GM12878 (cell line): Measurements from ENCODE around the gene CSNK1A1. TPM values are rescaled to one million over a fixed set of nuclear protein-coding genes. Genes with fewer than 3 reads are reported as not detected.

Experiments
- ATAC-seq: fragments of 200-7000 bp; cut with Tn5 transposase; 3 replicates; pipeline ENCODE4 v1.9.1; 2020; ENCODE audit warnings: mild to moderate bottlenecking, moderate library complexity
- BruUV-seq: library from RNA; stranded (reverse); fragments of 400-500 nt; replicated peaks from 2 replicates; lab custom pipeline; 2021; lab: Mats Ljungman, UMichigan
- CTCF ChIA-PET: fragments of 300-600 bp; sonication (Branson Sonifier 250); formaldehyde crosslinking; extraction: SDS; loops from one replicate; lab custom pipeline; 2021; ENCODE audit warnings: inconsistent platforms; lab: Yijun Ruan, JAX
- POLR2A ChIA-PET: fragments of 350-600 bp; formaldehyde crosslinking; extraction: SDS; loops from one replicate; lab custom pipeline; 2021; ENCODE audit warnings: inconsistent platforms; lab: Charles Lee
- RAD21 ChIA-PET: fragments of 300-600 bp; sonication (Branson Sonifier 250); formaldehyde crosslinking; loops from one replicate; lab custom pipeline; 2023; ENCODE audit warnings: antibody characterized with exemption; ENCODE audit not compliant: unreplicated experiment; lab: Charles Lee
- SMC1A ChIA-PET: fragments of 300-600 bp; sonication (Branson Sonifier 250); formaldehyde crosslinking; loops from one replicate; lab custom pipeline; 2023; ENCODE audit not compliant: unreplicated experiment, uncharacterized antibody; lab: Charles Lee
- DNase-seq: peaks from one replicate; pipeline ENCODE4 v3.0.0-alpha.2; 2011; ENCODE audit warnings: low read depth, low spot score
- FAIRE-seq: peaks from 3 replicates; lab custom pipeline; 2011; peaks lifted over from hg19 to GRCh38; lab: Jason Lieb, UNC
- H2AFZ ChIP-seq: 2 replicates; pipeline ENCODE4 v1.6.0; 2011; ENCODE audit warnings: low read depth, low read length, control low read depth; ENCODE audit not compliant: control insufficient read depth
- H3K27ac ChIP-seq: 2 replicates; pipeline ENCODE4 v1.5.1; 2011; ENCODE audit warnings: control low read depth; ENCODE audit not compliant: control insufficient read depth, insufficient read depth
- H3K27me3 ChIP-seq, 2 experiments: replicated peaks in 1 of 2; 2 replicates each; pipeline versions ENCODE4 v1.6.0 to v1.6.1; 2011; ENCODE audit warnings: low read length in 1 of 2; ENCODE audit not compliant: control insufficient read depth in 2 of 2, insufficient read depth in 2 of 2
- H3K36me3 ChIP-seq, 2 experiments: 2 replicates each; pipeline ENCODE4 v1.5.1; 2011; ENCODE audit warnings: low read length in 1 of 2; ENCODE audit not compliant: control insufficient read depth in 2 of 2, insufficient read depth in 2 of 2
- H3K4me1 ChIP-seq: 2 replicates; pipeline ENCODE4 v1.6.1; 2011; ENCODE audit warnings: mild to moderate bottlenecking, low read length, moderate library complexity, mixed read lengths; ENCODE audit not compliant: control insufficient read depth, insufficient read depth
- H3K4me2 ChIP-seq: 2 replicates; pipeline ENCODE4 v1.6.0; 2011; ENCODE audit warnings: control low read depth; ENCODE audit not compliant: control insufficient read depth, insufficient read depth
- H3K4me3 ChIP-seq: fragments of 200-600 bp; sonication (generic); 2 replicates; pipeline ENCODE4 v1.5.1; 2016
- H3K79me2 ChIP-seq: 2 replicates; pipeline ENCODE4 v1.6.0; 2011; ENCODE audit warnings: low read length; ENCODE audit not compliant: control insufficient read depth, insufficient read depth
- H3K9ac ChIP-seq: 2 replicates; pipeline ENCODE4 v1.8.0; 2011; ENCODE audit warnings: low read length, control low read depth, mixed read lengths; ENCODE audit not compliant: control insufficient read depth, insufficient read depth
- H3K9me3 ChIP-seq: replicated peaks from 3 replicates; pipeline ENCODE4 v1.5.1; 2011; ENCODE audit warnings: mild to moderate bottlenecking, low read length; ENCODE audit not compliant: control insufficient read depth, insufficient read depth
- H4K20me1 ChIP-seq: 2 replicates; pipeline ENCODE4 v1.6.0; 2011; ENCODE audit not compliant: control insufficient read depth, insufficient read depth
- BCL11A ChIP-seq: IDR thresholded peaks from 2 replicates; pipeline ENCODE4 v1.6.1; 2011; ENCODE audit warnings: low read depth, low read length
- GABPA ChIP-seq: IDR thresholded peaks from 2 replicates; pipeline ENCODE4 v1.6.1; 2014; ENCODE audit warnings: antibody characterized with exemption, low read depth, mild to moderate bottlenecking, inconsistent platforms
- NFXL1 ChIP-seq: fragments of 450-650 bp; IDR thresholded peaks from 2 replicates; pipeline ENCODE4 v1.6.1; 2017; ENCODE audit warnings: antibody characterized with exemption, mild to moderate bottlenecking, borderline replicate concordance
- NKRF ChIP-seq: fragments of 450-650 bp; conservative IDR thresholded peaks from 2 replicates; pipeline ENCODE4 v1.6.1; 2017; ENCODE audit warnings: mild to moderate bottlenecking, moderate library complexity
- PAX8 ChIP-seq: fragments of 450-650 bp; IDR thresholded peaks from 2 replicates; pipeline ENCODE4 v1.6.1; 2017; ENCODE audit warnings: mild to moderate bottlenecking, moderate library complexity
- SIX5 ChIP-seq: IDR thresholded peaks from 2 replicates; pipeline ENCODE4 v1.6.1; 2011; ENCODE audit warnings: mild to moderate bottlenecking, low read depth, low read length, moderate library complexity; ENCODE audit not compliant: severe bottlenecking
- SKIL ChIP-seq: fragments of 450-650 bp; IDR thresholded peaks from 2 replicates; pipeline ENCODE4 v1.6.1; 2017; ENCODE audit warnings: mild to moderate bottlenecking, low read depth, inconsistent platforms; ENCODE audit not compliant: poor library complexity, severe bottlenecking
- STAT3 ChIP-seq: IDR thresholded peaks from 2 replicates; pipeline ENCODE4 v1.6.1; 2011; ENCODE audit warnings: low read depth, low read length, improper control_type of control experiment
- TBL1XR1 ChIP-seq: IDR thresholded peaks from 2 replicates; pipeline ENCODE4 v1.6.1; 2012; ENCODE audit warnings: low read depth, low read length, improper control_type of control experiment
- TCF12 ChIP-seq: IDR thresholded peaks from 2 replicates; pipeline ENCODE4 v1.6.1; 2011; ENCODE audit warnings: low read depth, mild to moderate bottlenecking, low read length
- ZBTB4 ChIP-seq: fragments of 450-650 bp; formaldehyde crosslinking; IDR thresholded peaks from 2 replicates; pipeline ENCODE4 v1.4.0; 2022; ENCODE audit warnings: mild to moderate bottlenecking, moderate library complexity
- ZNF274 ChIP-seq: IDR thresholded peaks from one replicate; pipeline ENCODE4 v1.8.0; 2011; ENCODE audit not compliant: insufficient read length, insufficient read depth
- WGBS: methylation state at CpG from one replicate; pipeline ENCODE4 v1.1.6; 2016; ENCODE audit warnings: low lambda C conversion rate; ENCODE audit not compliant: insufficient replicate concordance, insufficient coverage; ENCODE audit errors: missing lambda C conversion rate; 5-methylcytosine and 5-hydroxymethylcytosine counted together
- in situ Hi-C: fragments of 300-500 bp; cut with MboI; formaldehyde crosslinking; loops from 9 replicates; pipeline ENCODE4 v1.14.3; 2018; ENCODE audit warnings: mixed read lengths
- intact Hi-C: fragments of 100-400 bp; cut with micrococcal nuclease; formaldehyde crosslinking; loops from one replicate; pipeline ENCODE4 v1.14.2; 2022; ENCODE audit not compliant: unreplicated experiment
- polyA plus RNA-seq, 11 experiments: library from polyadenylated mRNA; depleted of rRNA in 4 of 11; unstranded in 6 of 11; stranded (reverse) in 5 of 11; fragments of >200 nt; fragmentation: Nextera tagmentation in 4 of 11; fragmentation: Illumina TruSeq in 1 of 11; extraction: Ambion mirVana in 4 of 11; extraction: Trizol in 1 of 11; gene quantifications; 1 replicate in 1 of 11; 2 replicates in 10 of 11; pipeline versions ENCODE4 v1.2.1 to v1.2.3, GENCODE V29; 2011 to 2016; ENCODE audit warnings: inconsistent platforms in 2 of 11, missing spikeins in 2 of 11, low read depth in 1 of 11
- total RNA-seq, 4 experiments: library from RNA; depleted of rRNA in 3 of 4; stranded (reverse); fragments of >200 nt in 3 of 4; fragmentation: Illumina TruSeq in 1 of 4; extraction: Trizol in 1 of 4; gene quantifications; 2 replicates each; pipeline versions ENCODE4 v1.2.1 to v1.2.3, GENCODE V29; 2013 to 2021

The CSNK1A1 gene
- total and polyA plus RNA-seq, 10 of the 15 experiments (the other 5 are each of a cell fraction or from before 2014, with no cell fraction given), result 53.3 to 155 (median 133) TPM

GRCh38 chr5:149497357-149497756 is 53.9 kb downstream of the CSNK1A1 start (continued):
- no peak for TF ChIP-seq SKIL
- TF ChIP-seq TCF12, result no peak
- TF ChIP-seq NKRF, result no peak

- ChIA-PET RAD21 (no interaction called here), CTCF (interaction anchor here (1.2 to 1.4 kb wide), 2 partner anchors 20 to 24 kb away, joined by 3 to 4 read pairs; no protein-coding TSS in a partner anchor), SMC1A (interaction anchor here (0.9 kb wide), 1 partner anchor 12 kb away, joined by 3 read pairs; no protein-coding TSS in a partner anchor), POLR2A (no interaction called here)
- Histone ChIP-seq H3K4me3 (no peak overlapping the region), H3K9me3 (no peaks in the 10 kb centered on the region), H3K27ac (no peak overlapping the region), H3K36me3 (peaks cover 2 to 25% of the 10 kb centered on the region in 2 experiments), H3K79me2 (no peaks in the 10 kb centered on the region), H2AFZ (no peak overlapping the region), H3K4me1 (no peaks in the 10 kb centered on the region), H4K20me1 (no peaks in the 10 kb centered on the region), H3K4me2 (no peak overlapping the region), H3K9ac (no peak overlapping the region), H3K27me3 (no peaks in the 10 kb centered on the region)
- TF ChIP-seq SKIL, result no peak
- TF ChIP-seq ZBTB4 (CRISPR knock-in tag), result no peak
- TF ChIP-seq TBL1XR1, result no peak
- TF ChIP-seq NFXL1, result no peak
- TF ChIP-seq BCL11A, result no peak
- TF ChIP-seq SIX5, result no peak
- no peak for TF ChIP-seq GABPA
- no peak for TF ChIP-seq ZNF274
- TF ChIP-seq PAX8, result no peak
- no peak for TF ChIP-seq STAT3
- FAIRE-seq (no peak), DNase-seq (no peak), ATAC-seq (no peak)
- intact Hi-C loops (no loop called here), in situ Hi-C loops (no loop called here)
- no TSS peak for BruUV-seq
- 70% methylated on average over 2 of the region's 2 CpGs for WGBS
Measured at GRCh38 chr5:149496917-149497316, 54.3 kb downstream of the CSNK1A1 start.
